ENCODE results near the gene RCBTB2. TPM values are rescaled to one million over a fixed set of nuclear protein-coding genes. Genes with fewer than 3 reads are reported as not detected.
A peak's percentile ranks its signal among the peaks of the same experiment; 100 is the strongest.

Gene RCBTB2
- polyA plus RNA-seq, 1 donor from 2014 or later, result 3.5 TPM

DNA sequence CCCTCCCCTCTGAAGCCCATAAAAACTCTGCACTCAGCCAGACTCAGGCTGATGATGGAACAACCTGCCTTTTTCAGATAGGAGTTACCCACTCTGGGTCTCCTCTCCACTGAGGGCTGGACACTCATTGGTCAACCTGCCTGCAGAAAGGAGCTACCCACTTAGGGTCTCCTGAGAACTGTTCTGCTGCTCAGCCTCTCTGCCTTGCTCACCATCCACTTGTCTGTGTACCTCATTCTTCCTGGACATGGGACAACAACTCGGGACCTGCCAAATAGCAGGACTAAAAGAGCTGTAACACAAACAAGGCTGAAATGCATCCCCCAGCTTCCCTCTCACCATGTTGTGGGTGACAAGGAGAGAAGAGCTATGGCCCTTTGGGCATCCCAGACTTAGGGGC is 18.4 kb upstream of the RCBTB2 start:
- Mint-ChIP-seq H3K36me3 (peaks cover 3% of the 10 kb centered on the region), H3K27me3 (peaks cover 38% of the 10 kb centered on the region), H3K9me3 (peaks cover 12 to 21% (median 14%) of the 10 kb centered on the region in 3 donors), H3K4me3 (peak overlapping the region in 1 of 4 donors; percentile 63), H3K27ac (no peak overlapping the region), H3K4me1 (no peaks in the 10 kb centered on the region)

DNA sequence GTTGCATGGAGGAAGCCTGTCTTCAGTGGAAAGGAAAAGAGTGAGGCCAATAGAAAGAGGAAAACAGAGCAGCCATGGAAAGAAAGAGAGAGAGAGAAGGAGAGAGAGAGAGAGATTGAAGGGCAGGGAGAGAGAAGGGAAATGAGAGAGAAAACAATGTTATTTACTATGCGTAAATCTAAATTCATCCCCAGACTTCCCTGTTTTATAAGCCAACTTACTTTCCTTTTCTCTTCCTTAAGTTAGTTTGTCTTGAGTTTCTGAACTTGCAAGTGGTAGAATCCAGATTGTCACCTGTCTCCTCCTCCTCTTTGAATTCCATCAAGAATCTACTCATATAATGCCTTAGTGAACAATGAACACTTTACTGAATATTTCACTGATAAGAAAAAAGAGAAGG is 16.8 kb upstream of the RCBTB2 start:
- H3K27ac Mint-ChIP-seq, result no peak overlapping the region
- peak overlapping the region in 1 of 4 donors; percentile 4 for H3K4me3 Mint-ChIP-seq
- no peaks in the 10 kb centered on the region for H3K4me1 Mint-ChIP-seq
- peaks cover 9 to 12% (median 12%) of the 10 kb centered on the region in 3 donors for H3K9me3 Mint-ChIP-seq
- peaks cover 2% of the 10 kb centered on the region for H3K36me3 Mint-ChIP-seq
- H3K27me3 Mint-ChIP-seq, result peaks cover 42% of the 10 kb centered on the region

DNA sequence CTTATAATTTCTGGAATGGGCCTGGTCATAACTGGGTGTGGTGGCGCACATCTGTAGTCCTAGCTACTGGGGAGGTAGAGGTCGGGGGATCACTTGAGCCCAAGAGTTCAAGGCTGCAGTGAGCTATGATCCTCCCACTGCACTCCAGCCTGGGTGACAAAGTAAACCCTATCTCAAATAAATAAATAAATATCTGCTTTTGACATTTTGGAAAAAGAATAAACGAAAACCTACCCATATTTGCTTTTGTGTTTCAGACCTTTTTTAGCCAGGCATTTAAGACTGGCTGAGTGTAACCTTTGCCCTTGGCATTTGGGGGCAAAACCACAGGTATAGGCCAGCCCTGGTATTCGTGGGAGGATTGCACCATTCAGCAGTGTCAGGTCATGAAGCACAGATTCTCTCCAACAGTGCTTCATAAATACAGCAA is 14.8 kb upstream of the RCBTB2 start:
- Mint-ChIP-seq H3K4me3 (no peak overlapping the region), H3K4me1 (no peaks in the 10 kb centered on the region), H3K9me3 (peaks cover 9 to 10% (median 10%) of the 10 kb centered on the region in 3 donors), H3K36me3 (no peaks in the 10 kb centered on the region), H3K27ac (no peak overlapping the region), H3K27me3 (peaks cover 47% of the 10 kb centered on the region)

DNA sequence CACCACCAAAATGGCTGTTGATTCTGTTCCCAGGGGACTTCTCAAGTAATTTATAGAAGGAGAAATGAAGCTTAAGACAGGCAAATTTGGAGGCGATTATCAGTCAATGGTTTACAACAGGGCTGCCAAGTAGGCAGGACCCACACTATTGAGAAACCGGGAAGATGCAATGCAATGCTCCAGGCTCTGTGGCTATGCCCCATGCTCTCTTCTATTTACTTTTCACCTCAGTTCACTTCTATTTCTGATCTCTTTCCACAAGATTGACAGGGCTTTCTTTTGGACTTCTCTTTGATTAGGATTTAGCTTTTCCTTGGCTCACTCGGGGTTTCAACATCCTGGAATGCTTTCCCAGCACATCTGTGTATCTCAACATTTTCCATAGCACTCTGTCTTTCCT is 12.7 kb upstream of the RCBTB2 start:
- H3K4me1 Mint-ChIP-seq, result no peaks in the 10 kb centered on the region
- no peaks in the 10 kb centered on the region for H3K36me3 Mint-ChIP-seq

DNA sequence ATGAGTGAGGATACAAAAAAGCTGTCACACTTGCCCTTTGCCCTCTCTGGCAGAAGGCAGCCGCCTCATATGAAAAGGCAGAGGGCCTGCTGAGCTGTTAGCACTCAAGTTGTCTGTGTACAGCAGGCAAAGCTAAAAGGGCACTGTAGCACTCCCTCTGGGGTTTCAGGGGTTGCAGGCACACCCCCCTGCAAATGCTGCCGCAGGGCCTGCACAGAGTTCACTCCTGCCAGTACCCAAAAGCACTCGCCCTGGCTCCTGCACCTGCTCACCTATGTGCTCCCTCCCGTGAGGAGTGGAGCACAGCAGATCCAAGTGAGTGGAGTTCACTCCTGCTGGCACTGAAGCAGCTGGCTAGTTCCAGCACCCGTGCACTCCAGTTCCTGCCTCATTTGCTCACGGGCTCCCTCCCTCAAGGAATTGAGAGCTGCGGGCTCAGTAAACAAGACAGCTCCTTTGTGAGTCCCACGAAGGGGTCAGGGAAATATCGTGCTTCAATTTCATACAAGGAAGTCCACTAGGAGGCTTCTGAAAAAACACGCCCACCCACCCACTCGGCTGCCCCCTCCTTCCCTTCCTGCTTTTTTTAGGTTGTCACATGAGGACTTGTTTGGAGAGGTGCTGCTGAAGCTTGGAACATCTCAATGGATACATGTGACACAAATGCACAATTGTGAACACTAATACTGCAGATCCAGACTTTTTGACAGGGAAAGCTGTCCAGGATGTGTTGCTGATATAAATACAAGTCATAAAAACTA is 9.9 kb upstream of the RCBTB2 start:
- Mint-ChIP-seq H3K36me3 (no peaks in the 10 kb centered on the region), H3K27ac (no peak overlapping the region), H3K4me3 (no peak overlapping the region), H3K9me3 (peaks cover 0 to under 1% (median 0%) of the 10 kb centered on the region in 3 donors), H3K4me1 (no peaks in the 10 kb centered on the region), H3K27me3 (peaks cover 38% of the 10 kb centered on the region)

More for the DNA sequence above, 12.7 kb upstream of the RCBTB2 start:
- H3K27me3 Mint-ChIP-seq, result peaks cover 47% of the 10 kb centered on the region
- peaks cover 9 to 10% (median 10%) of the 10 kb centered on the region in 3 donors for H3K9me3 Mint-ChIP-seq
- no peak overlapping the region for H3K4me3 Mint-ChIP-seq
- no peak overlapping the region for H3K27ac Mint-ChIP-seq

DNA sequence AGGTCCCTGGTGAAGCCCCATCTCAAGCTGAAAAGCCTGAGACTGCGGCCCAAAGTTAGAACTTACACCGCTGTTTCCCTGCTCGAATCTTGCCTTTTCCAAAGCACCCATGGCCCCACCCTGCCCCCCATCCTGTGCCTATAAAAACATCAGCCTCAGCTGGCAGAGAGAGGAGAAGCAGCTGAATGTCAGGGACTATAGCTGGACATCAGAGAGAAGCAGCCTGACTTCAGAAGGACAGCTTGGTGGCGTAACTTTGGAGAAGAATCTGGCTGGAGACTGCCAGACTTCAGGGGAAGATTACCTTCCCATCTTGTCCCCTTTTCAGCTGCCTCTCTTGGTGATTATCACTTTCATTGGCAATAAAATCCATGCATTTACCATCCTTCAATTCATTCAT is 9.3 kb upstream of the RCBTB2 start:
- Mint-ChIP-seq H3K9me3 (peaks cover 0 to 6% (median 5%) of the 10 kb centered on the region in 3 donors), H3K4me3 (no peak overlapping the region), H3K4me1 (no peaks in the 10 kb centered on the region), H3K27ac (no peak overlapping the region), H3K36me3 (no peaks in the 10 kb centered on the region), H3K27me3 (peaks cover 39% of the 10 kb centered on the region)

DNA sequence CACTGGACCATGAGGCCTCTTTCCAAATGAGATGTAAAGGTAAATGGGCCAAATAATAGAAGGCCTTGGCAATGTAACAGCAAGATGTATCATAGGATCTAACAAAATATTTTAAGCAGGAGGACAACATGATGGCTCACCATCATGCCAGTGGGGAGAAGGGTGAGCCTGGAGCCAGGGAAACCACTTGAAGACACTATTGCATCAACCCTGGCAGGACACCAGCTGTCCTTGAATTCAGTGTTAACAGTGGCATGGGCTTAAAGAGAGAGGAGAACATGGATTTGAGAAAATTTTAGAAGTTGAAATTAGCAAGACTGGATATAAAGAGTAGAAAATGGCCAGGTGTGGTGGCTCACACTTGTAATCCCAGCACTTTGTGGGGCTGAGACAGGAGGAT is 6.7 kb upstream of the RCBTB2 start:
- H3K4me3 Mint-ChIP-seq, result no peak overlapping the region
- H3K4me1 Mint-ChIP-seq, result no peaks in the 10 kb centered on the region
- H3K9me3 Mint-ChIP-seq, result peaks cover 0 to 13% (median 5%) of the 10 kb centered on the region in 3 donors
- no peaks in the 10 kb centered on the region for H3K36me3 Mint-ChIP-seq
- H3K27me3 Mint-ChIP-seq, result peaks cover 31% of the 10 kb centered on the region
- no peak overlapping the region for H3K27ac Mint-ChIP-seq

DNA sequence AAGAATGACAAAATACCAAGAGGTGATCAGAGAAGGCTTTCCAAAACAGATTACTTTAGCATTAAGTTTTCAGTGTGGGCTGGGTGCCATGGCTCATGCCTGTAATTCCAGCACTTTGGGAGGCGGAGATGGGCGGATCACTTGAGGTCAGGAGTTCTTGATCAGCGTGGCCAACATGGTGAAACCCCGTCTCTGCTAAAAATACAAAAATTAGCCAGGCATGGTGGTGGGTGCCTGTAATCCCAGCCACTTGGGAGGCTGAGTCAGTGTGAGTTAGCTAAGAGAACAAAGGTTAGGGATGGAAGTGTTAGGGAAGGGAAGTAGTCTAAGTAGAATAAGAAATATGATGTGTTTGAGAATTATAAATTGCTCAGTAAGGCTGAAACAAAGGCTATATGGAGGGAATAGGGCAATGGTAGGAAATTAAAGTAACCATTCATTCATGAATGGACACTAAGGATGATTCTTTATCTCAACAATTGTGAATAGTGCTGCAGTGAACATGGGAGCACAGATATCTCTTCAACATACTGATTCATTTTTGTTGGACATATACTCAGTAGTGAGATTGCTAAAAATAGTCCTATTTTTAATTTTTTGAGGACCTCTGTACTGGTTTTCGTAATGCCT is 3.9 kb upstream of the RCBTB2 start:
- Mint-ChIP-seq H3K27ac (no peak overlapping the region), H3K4me1 (peaks cover 0 to 7% (median 3%) of the 10 kb centered on the region in 3 donors), H3K4me3 (no peak overlapping the region), H3K27me3 (peaks cover 18% of the 10 kb centered on the region), H3K9me3 (peaks cover 0 to 13% (median 5%) of the 10 kb centered on the region in 3 donors), H3K36me3 (no peaks in the 10 kb centered on the region)

DNA sequence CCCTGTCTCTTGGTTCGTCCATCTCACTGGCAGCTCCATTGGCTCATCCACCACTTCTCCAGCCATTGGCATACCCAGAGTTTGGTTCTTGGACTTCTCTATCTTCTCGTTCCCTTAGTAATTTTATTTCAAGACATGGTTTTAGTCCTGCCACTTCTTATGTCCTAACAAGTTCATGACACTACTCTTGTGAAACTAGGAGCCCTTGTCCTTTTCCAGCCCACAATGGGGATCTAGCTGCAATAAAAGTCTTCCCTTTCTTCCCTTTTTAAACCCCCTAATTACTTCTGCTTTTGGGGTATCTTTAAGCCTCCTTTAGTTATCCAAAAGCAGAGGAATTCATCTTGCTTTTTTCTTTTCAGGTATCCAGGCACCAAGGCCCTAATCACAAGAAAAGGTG is 2.9 kb upstream of the RCBTB2 start:
- Mint-ChIP-seq H3K27ac (peak overlapping the region in 1 of 3 donors; percentile 86), H3K9me3 (peaks cover 0 to 13% (median 5%) of the 10 kb centered on the region in 3 donors), H3K36me3 (no peaks in the 10 kb centered on the region), H3K4me3 (peak overlapping the region in 1 of 4 donors; percentile 99), H3K27me3 (peaks cover 22% of the 10 kb centered on the region), H3K4me1 (peaks cover 2 to 16% (median 12%) of the 10 kb centered on the region in 3 donors)

DNA sequence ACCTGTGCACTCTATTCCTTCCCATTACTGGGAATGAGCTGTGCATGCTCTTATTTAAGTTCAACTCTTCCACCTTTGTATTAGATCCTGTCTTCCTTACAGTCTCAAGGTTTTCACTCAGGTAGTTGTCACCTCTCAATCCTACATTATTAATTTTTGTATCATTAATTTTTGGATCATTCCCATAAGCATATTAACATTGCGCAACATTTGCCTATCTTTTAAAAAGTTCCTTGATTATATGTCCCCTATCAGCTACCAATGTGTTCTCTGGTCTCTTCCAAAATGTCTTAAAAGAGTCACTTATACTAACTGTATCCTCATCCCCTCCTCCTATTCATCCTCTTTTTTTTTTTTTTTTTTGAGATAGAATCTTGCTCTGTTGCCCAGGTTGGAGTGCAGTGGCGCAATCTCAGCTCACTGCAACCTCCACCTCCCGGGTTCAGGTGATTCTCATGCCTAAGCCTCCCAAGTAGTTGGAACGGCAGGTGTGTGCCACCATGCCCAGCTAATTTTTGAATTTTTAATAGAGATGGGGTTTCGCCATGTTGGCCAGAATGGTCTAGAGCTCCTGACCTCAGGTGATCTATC is 2.1 kb upstream of the RCBTB2 start:
- Mint-ChIP-seq H3K27me3 (peaks cover 24% of the 10 kb centered on the region), H3K4me1 (peaks cover 2 to 17% (median 13%) of the 10 kb centered on the region in 3 donors), H3K9me3 (peaks cover 0 to 13% (median 5%) of the 10 kb centered on the region in 3 donors), H3K4me3 (peak overlapping the region in 2 of 4 donors; percentile 30 to 99), H3K27ac (peak overlapping the region in 1 of 3 donors; percentile 86), H3K36me3 (no peaks in the 10 kb centered on the region)

DNA sequence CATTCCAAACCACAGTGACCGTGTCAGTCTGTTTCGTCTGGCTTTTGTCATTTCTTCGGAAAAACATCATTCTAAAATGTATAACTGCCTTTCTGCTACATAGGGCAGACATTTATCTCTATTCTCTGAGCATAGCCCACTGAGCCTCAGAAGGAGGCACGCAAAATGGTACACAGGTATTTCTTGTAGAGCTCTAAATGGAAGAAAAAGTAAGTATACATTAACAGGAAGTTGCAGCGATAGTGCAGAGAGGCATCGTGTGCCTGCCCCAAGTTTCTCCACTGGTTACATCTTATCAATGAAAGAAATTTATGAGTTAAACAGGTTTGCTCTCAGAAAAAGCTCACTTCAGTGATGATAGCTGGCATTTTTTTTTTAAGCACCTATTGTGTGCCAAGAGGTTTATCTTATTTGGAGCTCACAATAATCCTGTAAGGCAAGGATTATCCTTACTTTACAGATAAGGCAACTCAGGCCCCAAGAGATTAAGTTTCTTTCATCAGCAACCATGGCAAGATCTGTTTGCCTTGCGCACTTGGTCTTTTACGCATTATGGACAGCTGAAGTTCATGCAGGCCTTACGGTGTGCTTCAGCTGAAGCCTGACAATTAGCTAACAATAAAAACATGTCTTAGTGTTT is 1.2 kb upstream of the RCBTB2 start:
- Mint-ChIP-seq H3K4me1 (peaks cover 2 to 17% (median 13%) of the 10 kb centered on the region in 3 donors), H3K9me3 (peaks cover 0 to 13% (median 5%) of the 10 kb centered on the region in 3 donors), H3K4me3 (peak overlapping the region in 2 of 4 donors; percentile 90 to 99), H3K27me3 (peaks cover 18% of the 10 kb centered on the region), H3K27ac (peak overlapping the region in 1 of 3 donors; percentile 99), H3K36me3 (no peaks in the 10 kb centered on the region)

DNA sequence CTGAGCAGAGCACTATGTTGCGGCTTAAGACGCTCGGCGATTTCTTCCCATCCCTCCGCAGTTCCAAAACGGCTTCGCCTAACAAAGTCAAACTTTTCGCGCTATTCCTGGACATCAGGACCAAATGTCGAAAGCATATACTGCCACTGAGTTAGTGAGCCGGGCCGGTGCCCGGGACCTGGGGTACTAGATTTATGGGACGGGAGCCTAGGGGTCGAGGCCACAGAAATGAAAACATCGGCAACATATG is 699 bp downstream of the RCBTB2 start:
- Mint-ChIP-seq H3K4me1 (peaks cover 4 to 17% (median 13%) of the 10 kb centered on the region in 3 donors), H3K27me3 (peaks cover 11% of the 10 kb centered on the region), H3K9me3 (peaks cover 0 to 7% (median under 1%) of the 10 kb centered on the region in 3 donors), H3K27ac (peak overlapping the region; percentile 95 to 99 (median 98)), H3K4me3 (peak overlapping the region; percentile 92 to 99 (median 96)), H3K36me3 (no peaks in the 10 kb centered on the region)

DNA sequence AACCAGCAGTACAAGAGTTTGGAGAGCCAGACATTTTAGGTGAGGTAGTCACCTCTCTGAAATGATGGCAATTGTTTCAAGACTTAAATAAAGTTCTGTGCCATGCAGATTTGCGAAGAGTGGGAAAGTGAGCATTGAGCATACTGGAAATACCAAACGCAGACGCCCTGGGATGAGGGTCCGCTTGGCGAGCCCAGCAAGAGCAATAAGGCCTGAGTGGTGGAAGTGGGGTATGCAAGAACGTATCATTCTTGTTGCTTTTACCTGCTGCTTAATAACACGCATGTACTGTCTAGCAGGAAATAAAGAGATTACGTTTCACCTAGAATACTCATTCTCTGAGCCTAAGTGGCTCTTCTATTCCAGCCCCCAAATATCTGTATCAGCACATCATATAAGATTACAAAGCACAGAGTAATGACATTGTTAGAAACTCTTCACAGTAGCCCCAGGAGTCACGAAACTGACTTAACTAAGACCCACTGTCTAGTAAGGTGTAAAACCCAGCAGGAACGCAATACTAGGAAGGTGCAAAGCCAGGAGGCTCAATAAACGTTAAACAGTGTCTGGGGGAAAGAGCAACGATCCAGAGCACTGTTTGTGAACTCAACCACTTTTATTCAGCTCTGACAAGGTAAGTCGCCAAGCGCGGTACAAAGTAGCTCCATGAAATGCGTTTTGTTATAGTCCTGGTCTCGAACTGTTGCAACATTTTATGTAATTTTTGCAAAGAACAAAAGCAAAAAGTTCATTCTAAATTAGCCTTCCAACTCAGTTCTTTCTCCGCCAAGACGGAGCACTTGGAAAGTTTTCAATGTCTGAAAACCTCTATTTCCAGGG is 1.2 kb downstream of the RCBTB2 start:
- H3K36me3 Mint-ChIP-seq, result no peaks in the 10 kb centered on the region
- H3K9me3 Mint-ChIP-seq, result peaks cover 0 to 3% (median 0%) of the 10 kb centered on the region in 3 donors
- peak overlapping the region; percentile 92 to 99 (median 96) for H3K4me3 Mint-ChIP-seq
- peak overlapping the region; percentile 95 to 99 (median 98) for H3K27ac Mint-ChIP-seq
- H3K27me3 Mint-ChIP-seq, result peaks cover 11% of the 10 kb centered on the region
- H3K4me1 Mint-ChIP-seq, result peaks cover 4 to 17% (median 13%) of the 10 kb centered on the region in 3 donors

DNA sequence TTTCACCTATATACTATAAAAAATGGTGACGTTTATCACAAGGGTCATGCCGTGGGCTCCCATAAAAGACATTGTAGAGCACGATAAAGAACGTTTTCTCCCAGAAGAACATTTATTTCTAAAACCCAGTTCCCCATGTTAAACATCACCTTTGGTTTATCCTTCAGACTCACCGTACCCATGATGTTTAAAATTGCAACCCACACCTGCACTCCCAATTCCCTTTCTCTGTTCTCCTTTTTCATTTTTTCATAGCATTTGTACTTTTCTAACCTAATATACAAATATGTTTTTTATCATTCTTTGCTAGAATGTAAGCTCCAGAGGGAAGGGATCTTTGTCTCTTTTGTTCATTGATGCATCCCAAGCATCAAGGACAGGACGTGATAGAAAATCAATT is 2.0 kb downstream of the RCBTB2 start:
- Mint-ChIP-seq H3K4me3 (peak overlapping the region in 3 of 4 donors; percentile 34 to 99 (median 85)), H3K36me3 (no peaks in the 10 kb centered on the region), H3K27ac (peak overlapping the region in 1 of 3 donors; percentile 99), H3K9me3 (no peaks in the 10 kb centered on the region), H3K4me1 (peaks cover 4 to 17% (median 13%) of the 10 kb centered on the region in 3 donors), H3K27me3 (peaks cover 10% of the 10 kb centered on the region)
